Transverse colon (tissue), 4 donors: ENCODE data around the gene MED25.

Experiments used
- POLR2AphosphoS5 ChIP-seq, 3 donors: sonication (generic); formaldehyde crosslinking; IDR thresholded peaks; one replicate each; pipeline ENCODE4 v1.6.1; 2016; ENCODE audit warnings: antibody characterized with exemption in 3 of 3
- TF ChIP-seq, protein P1 (sequence below), 5 experiments: fragments of 200-600 bp in 3 of 5; fragments of 450-650 bp in 2 of 5; sonication (generic) in 3 of 5; IDR thresholded peaks; 1 replicate in 2 of 5; 2 replicates in 3 of 5; pipeline ENCODE4 v1.5.1; 2016 to 2017; ENCODE audit warnings: antibody characterized with exemption in 5 of 5, inconsistent platforms in 3 of 5, mild to moderate bottlenecking in 2 of 5, moderate library complexity in 1 of 5

- TF ChIP-seq POLR2AphosphoS5 (IDR thresholded peaks at IDR 0.05) = no peak
- TF ChIP-seq, protein P1, sequence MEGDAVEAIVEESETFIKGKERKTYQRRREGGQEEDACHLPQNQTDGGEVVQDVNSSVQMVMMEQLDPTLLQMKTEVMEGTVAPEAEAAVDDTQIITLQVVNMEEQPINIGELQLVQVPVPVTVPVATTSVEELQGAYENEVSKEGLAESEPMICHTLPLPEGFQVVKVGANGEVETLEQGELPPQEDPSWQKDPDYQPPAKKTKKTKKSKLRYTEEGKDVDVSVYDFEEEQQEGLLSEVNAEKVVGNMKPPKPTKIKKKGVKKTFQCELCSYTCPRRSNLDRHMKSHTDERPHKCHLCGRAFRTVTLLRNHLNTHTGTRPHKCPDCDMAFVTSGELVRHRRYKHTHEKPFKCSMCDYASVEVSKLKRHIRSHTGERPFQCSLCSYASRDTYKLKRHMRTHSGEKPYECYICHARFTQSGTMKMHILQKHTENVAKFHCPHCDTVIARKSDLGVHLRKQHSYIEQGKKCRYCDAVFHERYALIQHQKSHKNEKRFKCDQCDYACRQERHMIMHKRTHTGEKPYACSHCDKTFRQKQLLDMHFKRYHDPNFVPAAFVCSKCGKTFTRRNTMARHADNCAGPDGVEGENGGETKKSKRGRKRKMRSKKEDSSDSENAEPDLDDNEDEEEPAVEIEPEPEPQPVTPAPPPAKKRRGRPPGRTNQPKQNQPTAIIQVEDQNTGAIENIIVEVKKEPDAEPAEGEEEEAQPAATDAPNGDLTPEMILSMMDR (IDR thresholded peaks at IDR 0.05) = no peak
Observed at GRCh38 chr19:49833599-49833998, 15.5 kb downstream of the MED25 start.
